HG02642 (cell line): ENCODE measurements around the gene GLI1.
A peak's percentile ranks its signal among the peaks of the same experiment; 100 is the strongest.
"Not testable (repeated sequence)": the region's sequence is repeated elsewhere in the genome, so short reads cannot be mapped to it uniquely, and the experiment has no call there.

Experiments
- ATAC-seq: cut with Tn5 transposase; IDR thresholded peaks from one replicate; pipeline ENCODE4 v1.9.1; 2021; ENCODE audit warnings: mild to moderate bottlenecking; ENCODE audit not compliant: unreplicated experiment, poor library complexity

Gene GLI1

DNA sequence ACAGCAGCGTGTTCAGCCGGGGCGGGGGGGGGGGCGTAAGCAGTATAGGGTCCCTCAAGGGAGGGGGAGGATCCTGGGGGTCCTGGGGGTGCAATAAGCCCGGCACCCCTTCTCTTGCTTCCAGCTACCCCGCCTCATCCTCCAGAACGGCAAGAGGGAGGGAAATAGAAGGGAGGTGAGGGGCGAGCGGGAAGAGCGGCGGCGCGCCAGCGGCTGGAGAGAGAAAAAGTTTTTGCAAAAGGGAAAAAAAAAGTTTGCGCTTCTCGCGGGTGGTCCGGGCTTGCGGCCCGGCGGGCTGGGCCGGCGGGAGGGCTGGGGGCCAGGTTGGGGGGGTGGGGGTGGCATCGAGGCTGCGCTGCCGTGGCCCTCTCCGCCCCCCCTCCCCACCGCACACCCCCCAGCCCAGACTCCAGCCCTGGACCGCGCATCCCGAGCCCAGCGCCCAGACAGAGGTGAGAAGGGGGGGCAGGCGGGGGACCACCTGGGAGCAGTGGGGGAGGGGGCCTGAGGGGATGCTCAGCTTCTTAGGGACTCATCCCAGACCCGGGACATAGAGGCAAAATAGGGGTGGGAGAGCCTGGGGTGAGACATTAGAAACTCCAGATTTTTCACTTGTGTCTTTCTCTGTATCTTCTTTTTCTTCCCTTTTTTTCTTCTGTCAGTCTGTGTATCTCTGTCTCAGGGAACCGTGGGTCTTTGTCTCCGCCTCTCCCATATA, at the start of gene GLI1:
Gene GLI1, plus strand, starts transcription at position 36 of the 718 bp plus-strand sequence. CDS start 3,907 bp downstream, outside the sequence.
- ATAC-seq = no peak

DNA sequence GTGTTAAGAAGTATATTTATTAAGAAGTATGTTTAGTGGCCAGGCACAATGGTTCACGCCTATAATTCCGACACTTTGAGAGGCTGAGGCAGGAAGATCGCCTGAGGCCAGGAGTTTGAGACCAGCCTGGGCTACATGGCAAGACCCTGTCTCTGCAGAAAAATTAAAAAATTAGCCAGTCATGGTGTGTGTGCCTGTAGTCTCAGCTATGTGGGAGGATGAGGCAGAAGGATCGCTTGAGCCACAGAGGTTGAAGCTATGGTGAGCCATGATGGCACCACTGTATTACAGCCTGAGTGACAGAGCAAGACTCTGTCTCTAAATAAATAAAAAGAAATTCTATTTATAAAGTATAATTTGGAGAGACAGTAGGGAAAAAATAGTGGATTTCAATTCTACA, 49.1 kb upstream of the GLI1 start:
- ATAC-seq = no peak

DNA sequence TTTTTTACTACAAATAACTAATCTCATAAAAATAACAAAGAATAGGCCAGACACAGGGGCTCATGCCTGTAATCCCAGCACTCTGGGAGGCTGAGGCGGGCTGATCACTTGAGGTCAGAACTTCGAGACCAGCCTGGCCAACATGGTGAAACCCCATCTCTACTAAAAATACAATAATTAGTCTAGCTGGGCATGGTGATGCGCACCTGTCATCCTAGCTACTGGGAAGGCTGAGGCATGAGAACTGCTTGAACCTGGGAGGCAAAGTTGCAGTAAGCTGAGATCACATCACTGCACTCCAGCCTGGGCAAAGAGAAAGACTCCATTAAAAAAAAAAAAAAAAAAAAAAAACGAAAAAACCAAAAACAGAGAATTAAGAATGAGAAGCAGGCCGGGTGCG, 45.4 kb upstream of the GLI1 start:
- not testable (repeated sequence) for ATAC-seq

DNA sequence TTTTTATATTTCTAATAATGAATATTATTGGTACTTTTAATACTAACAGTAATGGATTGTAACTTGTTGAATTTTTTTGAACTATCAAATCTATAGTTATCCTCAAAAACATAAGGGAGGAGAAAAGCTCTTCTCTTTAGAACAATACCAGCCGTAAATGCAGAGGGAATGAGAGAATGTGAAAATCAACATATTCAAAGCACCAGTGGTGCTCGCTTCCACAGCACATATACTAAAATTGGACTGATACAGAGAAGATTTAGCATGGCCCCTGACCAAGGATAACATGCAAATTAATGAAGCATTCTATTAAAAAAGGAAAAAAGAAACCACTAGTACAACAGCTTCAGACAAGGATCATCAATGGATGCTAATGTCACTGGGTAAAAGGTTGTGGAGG, 44.5 kb upstream of the GLI1 start:
- no peak for ATAC-seq

DNA sequence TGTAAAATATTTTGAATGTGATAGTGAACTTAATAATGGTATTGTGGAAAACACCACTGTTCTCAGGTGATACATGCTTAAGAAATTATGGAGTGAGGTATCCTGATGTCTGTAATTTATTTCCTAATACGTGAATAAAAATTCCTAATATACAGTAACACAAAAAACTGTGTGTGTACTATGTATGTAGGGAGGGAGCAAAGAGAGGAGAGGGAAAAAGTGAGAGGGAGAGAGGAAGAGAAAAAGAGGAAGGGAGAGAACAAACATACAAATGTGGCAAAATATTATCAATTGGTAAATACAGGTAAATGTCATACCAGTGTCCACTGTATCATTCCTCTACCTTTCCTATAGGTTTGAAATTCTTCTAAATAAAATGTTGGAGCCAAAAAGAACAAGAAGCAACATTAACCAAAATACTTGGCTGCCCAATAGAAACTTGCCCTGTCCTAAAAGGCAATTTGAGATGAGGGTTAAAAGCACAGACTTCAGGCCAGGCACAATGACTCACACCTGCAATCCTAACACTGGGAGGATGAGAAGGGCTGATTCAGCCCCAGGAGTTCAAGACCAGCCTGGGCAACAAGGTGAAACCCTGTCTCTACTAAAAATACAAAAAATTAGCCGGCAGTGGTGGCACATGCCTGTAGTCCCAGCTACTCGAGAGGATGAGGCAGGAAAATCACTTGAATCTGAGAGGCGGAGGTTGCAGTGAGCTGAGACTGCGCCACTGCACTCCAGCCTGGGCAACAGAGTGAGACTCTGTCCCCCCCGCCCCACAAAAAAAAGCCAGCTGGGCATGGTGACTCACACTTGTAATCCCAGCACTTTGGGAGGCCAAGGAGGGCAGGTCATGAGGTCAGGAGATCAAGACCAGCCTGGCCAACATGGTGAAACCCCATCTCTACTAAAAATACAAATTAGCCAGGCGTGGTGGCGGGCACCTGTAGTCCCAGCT, 43.3 kb upstream of the GLI1 start:
- ATAC-seq = no peak

DNA sequence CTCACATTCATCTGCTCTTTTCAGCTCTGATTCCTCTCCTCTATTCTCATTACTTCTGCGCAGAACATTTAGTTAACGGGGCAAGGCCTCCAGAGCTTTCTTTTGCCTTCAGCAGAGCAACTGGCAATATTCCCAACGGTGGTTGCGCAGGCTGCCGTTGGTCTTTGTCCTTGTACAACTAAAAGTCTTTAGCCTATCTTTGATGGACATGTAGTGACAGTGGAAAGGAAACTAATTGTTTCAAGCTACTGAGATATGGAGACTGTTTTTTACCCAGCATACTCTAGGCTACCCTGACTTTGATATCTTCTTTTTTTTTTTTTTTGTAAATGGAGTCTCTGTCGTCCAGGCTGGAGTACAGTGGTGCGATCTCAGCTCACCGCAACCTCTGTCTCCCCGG, 41.3 kb upstream of the GLI1 start:
- ATAC-seq = no peak

DNA sequence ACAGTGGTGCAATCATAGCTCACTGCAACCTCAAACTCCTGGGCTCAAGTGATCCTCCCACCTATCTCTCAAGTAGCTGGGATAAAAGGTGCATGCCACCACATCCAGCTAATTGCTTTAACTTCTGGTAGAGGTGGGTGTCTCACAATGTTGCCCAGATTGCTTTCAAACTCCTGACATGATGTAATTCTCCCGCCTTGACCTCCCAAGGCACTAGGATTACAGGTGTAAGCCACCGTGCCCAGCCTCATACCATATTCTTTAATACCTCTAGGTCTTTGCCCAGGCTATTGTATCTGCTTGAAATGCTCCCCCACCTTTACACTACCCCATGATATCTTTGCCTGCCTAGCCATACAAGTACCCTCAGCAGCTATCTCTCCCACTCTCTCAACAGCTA, 40.1 kb upstream of the GLI1 start:
- ATAC-seq = no peak

DNA sequence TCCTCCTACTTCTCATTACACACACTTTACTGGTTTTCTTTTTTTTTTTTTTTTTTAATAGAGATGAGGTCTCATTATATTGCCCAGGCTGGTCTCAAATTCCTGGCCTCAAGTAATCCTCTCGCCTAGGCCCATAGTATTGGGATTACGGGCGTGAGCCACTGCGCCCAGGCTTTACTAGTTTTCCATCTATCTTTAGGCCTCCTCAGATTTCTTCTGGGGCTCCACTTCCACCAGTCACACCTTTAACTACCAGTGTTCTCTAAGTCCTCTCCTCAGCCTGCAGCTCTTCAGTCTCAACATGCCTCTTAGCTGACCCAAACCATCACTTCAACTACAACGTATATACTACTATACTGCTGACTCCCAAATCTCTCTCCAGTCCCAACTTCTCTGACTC, 39.1 kb upstream of the GLI1 start:
- ATAC-seq = no peak

DNA sequence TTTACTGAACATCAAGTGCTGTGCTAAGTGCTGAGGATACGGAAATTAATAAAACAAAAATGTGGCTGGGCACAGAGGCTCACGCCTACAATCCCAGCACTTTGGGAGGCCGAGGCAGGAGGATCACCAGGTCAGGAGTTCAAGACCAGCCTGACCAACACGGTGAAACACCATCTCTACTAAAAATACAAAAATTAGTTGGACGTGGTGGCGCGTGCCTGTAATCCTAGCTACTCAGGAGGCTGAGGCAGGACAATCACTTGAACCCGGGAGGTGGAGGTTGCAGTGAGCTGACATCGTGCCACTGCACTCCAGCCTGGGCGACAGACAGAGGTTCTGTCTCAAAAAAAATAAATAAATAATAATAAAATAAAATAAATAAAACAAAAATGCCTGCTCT, 32.6 kb upstream of the GLI1 start:
- not testable (repeated sequence) for ATAC-seq

DNA sequence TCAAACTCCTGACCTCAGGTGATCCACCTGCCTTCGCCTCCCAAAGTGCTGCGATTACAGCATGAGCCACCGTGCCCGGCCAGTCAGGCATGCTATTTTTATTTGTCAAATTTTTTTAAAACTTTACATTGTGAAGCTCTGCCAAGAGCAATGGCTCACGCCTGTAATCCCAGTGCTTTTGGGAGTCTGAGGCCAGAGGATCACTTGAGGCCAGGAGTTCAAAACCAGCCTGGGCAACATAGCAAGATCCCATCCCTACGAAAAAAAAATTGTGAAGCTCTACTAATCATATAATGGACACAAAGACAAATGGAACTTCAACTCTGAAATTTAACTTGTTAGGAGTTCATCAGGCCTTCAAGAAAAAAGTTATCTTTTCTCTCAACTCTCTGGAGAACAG, 30.6 kb upstream of the GLI1 start:
- no peak for ATAC-seq

DNA sequence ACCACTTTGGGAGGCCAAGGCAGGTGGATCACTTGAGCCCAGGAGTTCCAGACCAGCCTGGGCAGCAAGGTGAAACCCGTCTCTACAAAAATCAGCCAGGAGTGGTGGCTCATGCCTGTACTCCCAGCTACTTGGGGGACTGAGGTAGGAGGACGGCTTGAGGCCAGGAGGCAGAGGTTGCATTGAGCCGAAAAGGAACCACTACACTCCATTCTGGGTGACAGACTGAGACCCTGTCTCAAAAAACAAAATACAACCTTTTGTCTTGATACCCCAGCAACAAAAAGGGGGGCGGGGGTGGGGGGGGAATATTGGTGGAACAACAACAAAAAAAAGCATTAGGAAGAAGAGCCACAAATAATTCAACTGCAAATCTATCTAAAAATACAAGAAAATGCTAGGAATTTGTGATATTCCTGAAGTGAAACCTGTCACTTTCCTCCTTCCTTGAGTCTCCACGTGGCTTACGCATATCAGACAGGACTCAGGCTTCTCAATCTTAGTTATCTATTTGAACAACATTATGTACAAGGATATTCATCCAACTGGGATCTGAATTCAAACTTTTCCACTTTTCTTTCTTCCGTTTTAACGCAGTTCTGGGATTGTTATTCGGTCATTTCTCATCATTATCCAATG, 30.0 kb upstream of the GLI1 start:
- no peak for ATAC-seq

DNA sequence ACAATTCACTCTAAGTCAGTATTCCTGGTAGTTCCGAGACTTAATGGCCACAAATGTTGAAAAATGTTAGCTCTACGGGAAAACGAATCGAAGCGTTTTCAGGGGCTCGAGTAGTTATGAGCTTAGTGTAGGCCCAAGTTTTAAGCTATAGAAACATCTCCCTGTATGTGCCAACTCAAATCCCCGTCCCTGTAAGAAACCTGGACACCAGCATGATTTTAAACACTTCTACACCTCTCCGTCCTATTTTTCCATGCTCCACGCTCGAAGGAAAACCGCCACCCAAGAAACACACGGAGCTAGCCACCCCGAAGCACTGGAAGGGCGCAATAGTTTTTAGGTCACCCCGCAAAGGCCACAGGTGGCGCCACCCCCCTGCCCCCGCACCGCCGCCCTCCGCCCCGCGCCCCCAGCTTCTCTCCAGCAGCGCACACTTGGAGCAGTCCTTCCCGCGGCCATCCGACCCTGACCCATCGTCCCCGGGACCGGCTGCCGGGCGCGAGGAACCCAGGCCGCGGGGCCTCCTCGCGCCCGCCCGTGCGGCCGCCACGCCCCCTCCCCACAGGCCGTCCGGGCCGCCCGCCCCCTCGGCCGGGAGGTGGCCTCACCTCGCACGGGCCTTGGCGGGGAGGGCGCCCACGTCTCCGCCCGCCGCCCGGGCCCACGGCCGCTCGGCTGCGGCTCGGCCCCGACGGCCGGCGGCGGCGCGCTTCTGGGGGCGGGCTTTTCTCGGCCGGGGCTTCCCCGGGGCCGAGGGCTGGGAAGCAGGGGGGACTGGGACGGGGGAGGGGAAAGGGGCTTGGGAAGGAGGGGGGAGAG, 29.3 kb upstream of the GLI1 start:
- ATAC-seq = peak; percentile 69

DNA sequence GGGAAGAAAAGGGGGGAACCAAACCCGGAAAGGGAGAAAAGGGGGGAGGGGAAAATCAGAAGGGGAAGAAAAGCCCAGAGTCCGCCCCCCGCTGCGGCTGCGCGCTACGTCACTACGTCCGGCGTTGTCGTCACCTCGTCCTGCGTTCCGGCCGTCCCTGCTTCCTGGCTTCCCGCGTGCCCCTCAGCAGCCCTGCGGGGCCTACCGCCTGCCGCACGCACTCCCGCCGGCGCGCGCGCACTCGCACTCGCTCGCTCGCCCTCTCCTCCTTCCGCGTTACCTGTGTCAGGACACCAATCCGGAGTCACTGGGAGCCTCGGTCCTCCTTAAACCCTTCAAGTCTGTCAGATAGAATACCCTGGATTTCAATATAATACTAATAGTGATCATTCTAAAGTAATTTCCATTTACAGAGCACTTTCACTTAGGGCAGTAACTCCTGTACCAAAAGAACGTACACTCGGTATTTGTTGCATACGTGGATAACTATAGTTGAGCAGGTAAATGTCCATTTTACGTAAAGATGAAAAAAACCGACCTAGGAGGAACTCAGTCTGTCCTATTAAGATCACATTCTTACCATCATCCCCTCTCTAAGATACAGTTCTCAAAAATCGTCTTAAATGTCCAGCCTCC, 28.5 kb upstream of the GLI1 start, which contains the start of gene R3HDM2:
Gene R3HDM2, minus strand, starts transcription at position 113 of the 636 bp plus-strand sequence. CDS start 120,615 bp downstream, outside the sequence.
- ATAC-seq = peak; percentile 96

DNA sequence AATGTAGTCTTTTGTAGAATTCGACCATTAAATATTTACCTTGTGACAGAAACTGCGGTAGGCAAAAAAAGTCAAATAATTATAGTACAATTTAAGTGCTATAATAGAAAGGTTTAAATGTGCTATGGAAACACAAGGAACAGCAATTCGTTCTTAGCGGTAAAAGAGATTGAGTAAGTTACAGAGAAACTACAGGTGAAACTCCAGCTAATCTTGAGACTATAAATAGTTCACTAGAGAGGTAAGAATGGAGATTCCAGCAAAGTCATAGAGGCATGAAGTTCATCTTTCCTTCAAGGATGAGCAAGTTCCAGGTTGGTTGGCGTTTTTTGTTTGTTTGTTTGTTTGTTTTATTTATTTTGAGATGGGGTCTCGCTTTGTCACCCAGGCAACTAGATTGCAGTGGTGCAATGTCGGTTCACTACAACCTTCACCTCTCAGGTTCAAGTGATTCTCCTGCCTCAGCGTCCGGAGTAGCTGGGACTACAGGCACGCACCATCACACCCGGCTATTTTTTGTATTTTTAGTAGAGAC, 27.9 kb upstream of the GLI1 start:
- ATAC-seq = no peak

DNA sequence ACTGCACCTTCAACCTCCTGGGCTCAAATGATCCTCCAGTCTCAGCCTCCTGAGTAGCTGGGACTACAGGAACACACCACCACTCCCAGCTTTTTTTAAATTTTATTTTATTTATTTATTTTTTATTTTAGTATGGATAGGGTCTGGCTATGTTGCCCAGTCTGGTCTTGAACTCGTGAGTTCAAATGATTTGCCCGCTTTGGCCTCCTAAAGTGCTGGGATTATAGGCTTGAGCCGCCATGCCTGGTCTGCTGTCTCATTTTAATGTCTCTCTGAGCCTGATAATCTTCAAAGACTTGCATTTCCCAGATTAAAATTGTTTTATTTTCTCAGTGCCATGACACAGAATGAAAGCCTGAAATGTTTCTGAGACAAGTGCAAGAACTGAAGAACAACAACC, 26.2 kb upstream of the GLI1 start:
- ATAC-seq = no peak

DNA sequence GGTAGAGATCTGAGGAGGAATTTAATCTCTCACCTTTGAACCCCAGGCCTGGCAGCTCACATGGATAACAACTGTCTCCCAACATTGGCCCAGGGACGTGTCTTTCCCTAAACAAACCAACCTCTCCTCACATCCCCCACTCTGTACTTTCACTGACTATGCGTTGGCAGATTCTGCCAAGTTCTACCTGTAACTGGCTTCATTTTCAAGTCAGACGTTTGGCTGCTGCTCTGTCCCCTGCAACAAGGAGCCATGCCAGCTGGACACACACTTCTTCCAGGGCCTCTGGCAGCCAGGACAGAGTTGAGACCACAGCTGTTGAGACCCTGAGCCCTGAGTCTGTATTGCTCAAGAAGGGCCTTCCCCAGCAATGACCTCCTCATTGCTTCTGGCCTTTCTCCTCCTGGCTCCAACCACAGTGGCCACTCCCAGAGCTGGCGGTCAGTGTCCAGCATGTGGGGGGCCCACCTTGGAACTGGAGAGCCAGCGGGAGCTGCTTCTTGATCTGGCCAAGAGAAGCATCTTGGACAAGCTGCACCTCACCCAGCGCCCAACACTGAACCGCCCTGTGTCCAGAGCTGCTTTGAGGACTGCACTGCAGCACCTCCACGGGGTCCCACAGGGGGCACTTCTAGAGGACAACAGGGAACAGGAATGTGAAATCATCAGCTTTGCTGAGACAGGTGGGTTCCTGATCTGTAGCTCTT, 24.9 kb upstream of the GLI1 start, which contains the start of gene INHBC:
Gene INHBC, plus strand, starts transcription at position 268 of the 707 bp plus-strand sequence. Its CDS starts 103 bp downstream, at position 371.
- ATAC-seq = no peak

DNA sequence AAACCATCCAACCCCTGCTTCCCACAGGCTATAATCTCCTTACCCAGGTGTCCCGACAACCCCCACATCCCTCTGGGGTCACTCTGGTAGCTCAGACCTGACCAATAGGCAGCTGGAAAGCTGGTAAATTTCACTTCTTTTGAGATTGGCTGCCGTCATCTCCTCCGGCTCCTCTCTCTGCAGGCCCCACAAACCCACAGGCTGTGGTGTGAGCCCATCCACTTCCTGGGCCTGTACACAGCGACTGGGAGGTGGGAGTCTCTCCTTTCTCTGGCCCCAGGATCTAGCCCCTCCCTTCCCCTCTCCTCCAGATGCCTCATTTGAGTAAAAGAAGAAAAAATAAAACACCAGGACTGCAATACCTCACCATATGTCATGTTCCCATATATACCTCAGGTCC, 24.3 kb upstream of the GLI1 start:
- ATAC-seq = no peak

DNA sequence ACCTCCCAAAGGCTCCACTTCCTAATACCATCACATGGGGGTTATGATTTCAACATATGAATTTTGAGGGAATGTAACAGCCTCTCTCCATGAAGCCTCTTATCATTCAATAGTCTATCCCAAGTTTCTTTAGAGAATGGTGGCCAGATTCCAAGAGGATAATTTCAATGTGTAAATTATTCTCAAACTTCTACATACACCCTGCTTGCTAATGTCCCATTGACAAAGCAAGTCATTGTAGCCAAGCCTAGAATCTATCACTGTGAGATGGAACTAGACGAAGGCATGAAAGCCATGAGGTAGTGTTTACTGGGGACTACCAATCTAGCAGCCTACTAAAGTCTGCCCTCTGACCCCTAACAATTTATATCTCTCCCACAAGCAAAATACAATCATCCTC, 21.2 kb upstream of the GLI1 start:
- no peak for ATAC-seq
